ENCODE measurements around the gene GID8. TPM values are rescaled to one million over a fixed set of nuclear protein-coding genes. Genes with fewer than 3 reads are reported as not detected.

GID8 gene
- total and polyA plus RNA-seq, 2 of the 13 experiments (the other 11 are each of a cell fraction or from before 2014, with no cell fraction given): 39.6 to 59.8 TPM

- H4K20me1 ChIP-seq (ENCODE audit: insufficient read depth, low read length): no peaks in the 10 kb centered on the region; the same call in 1 of the 2 replicates
- peaks cover 69 to 98% of the 10 kb centered on the region in 2 experiments for H3K27me3 ChIP-seq (ENCODE audit: control insufficient read depth in 1 of 2, insufficient read depth in 2 of 2, low read length in 2 of 2)
- no peaks in the 10 kb centered on the region for H3K79me2 ChIP-seq (ENCODE audit: insufficient read depth, low read length)
- FAIRE-seq (no peak), DNase-seq (ENCODE audit: low spot score) (no peak), ATAC-seq (no peak)
- H3K4me1 ChIP-seq (ENCODE audit: insufficient read depth, low read length): no peaks in the 10 kb centered on the region
- H3K4me2 ChIP-seq (ENCODE audit: low read depth, low read length): no peak overlapping the region
- H3K9me3 ChIP-seq (ENCODE audit: low read length): no peaks in the 10 kb centered on the region
- intact Hi-C loops (cut with micrococcal nuclease; ENCODE audit: unreplicated experiment): no loop called here
- H3K9ac ChIP-seq (ENCODE audit: insufficient read depth, low read depth, low read length): no peak overlapping the region
- TF ChIP-seq NCOA2 (CRISPR knock-in tag; IDR thresholded peaks at IDR 0.05) (no peak), ESRRA (CRISPR knock-in tag; IDR thresholded peaks at IDR 0.05; ENCODE audit: low read depth) (no peak), MTA3 (CRISPR knock-in tag; IDR thresholded peaks at IDR 0.05) (no peak), JUN (CRISPR knock-in tag; IDR thresholded peaks at IDR 0.05) (no peak), PCBP1 (IDR thresholded peaks at IDR 0.05; ENCODE audit: borderline replicate concordance, low read depth, low read length) (peak; percentile 84; the same call in 1 of the 2 replicates), HNRNPK (IDR thresholded peaks at IDR 0.05; ENCODE audit: low read depth, low read length, poor library complexity, severe bottlenecking) (peak; percentile 88), AGO1 (IDR thresholded peaks at IDR 0.05; ENCODE audit: low read depth, low read length, poor library complexity, severe bottlenecking) (no peak), MNT (IDR thresholded peaks at IDR 0.05) (no peak)
- BruUV-seq (replicated peaks): no TSS peak
- WGBS (ENCODE audit: low lambda C conversion rate): 36% methylated on average over 18 of the region's 28 CpGs
- H3K36me3 ChIP-seq (replicated peaks in 1 of 2; ENCODE audit: control insufficient read depth in 1 of 2, insufficient read depth in 2 of 2, low read length in 2 of 2): no peaks in the 10 kb centered on the region
- no peak overlapping the region for H2AFZ ChIP-seq (ENCODE audit: low read length)
- H3K27ac ChIP-seq (ENCODE audit: extremely low read length, insufficient read depth, low read length): no peak overlapping the region
- no peak overlapping the region for H3K4me3 ChIP-seq (replicated peaks in 1 of 3; ENCODE audit: insufficient read depth in 1 of 3, low read depth in 2 of 3, low read length in 3 of 3)
- POLR2A ChIA-PET: interaction anchor here (2.0 kb wide), 1 partner anchor 28 kb away, joined by 7 read pairs; the partner anchor contains the start of gene SLC17A9
- in situ Hi-C loops (cut with HindIII; ENCODE audit: extremely low pct_ligation_motif_present, low pct_unique_long_range_greater_than_20kb): no loop called here
- CTCF ChIA-PET (ENCODE audit: low intra/inter-chr PET ratio, low total read pairs): no interaction called here
Observed at GRCh38 chr20:62980970-62981369, 43.0 kb downstream of the GID8 start.
